BE2C (cell line): ENCODE data around the gene CDV3. TPM values are rescaled to one million over a fixed set of nuclear protein-coding genes. Genes with fewer than 3 reads are reported as not detected.
"Not testable (repeated sequence)": the region's sequence is repeated elsewhere in the genome, so short reads cannot be mapped to it uniquely, and the experiment has no call there.

Experiments used
- DNase-seq: peaks from one replicate; pipeline ENCODE4 v3.0.0-alpha.2; 2020
- H3K27me3 ChIP-seq: fragments of 250-450 bp; sonication (Bioruptor Pico); 2 replicates; pipeline ENCODE4 v1.5.1; 2020; ENCODE audit warnings: mild to moderate bottlenecking
- H3K36me3 ChIP-seq: fragments of 250-450 bp; sonication (Bioruptor Pico); 2 replicates; pipeline ENCODE4 v1.5.1; 2020; ENCODE audit warnings: mild to moderate bottlenecking
- H3K4me1 ChIP-seq: fragments of 250-450 bp; sonication (Bioruptor Pico); 2 replicates; pipeline ENCODE4 v1.5.1; 2020
- H3K4me3 ChIP-seq: 2 replicates; pipeline ENCODE4 v1.5.1; 2011; ENCODE audit warnings: low read depth, low read length
- H3K9me3 ChIP-seq: fragments of 250-450 bp; sonication (Bioruptor Pico); 2 replicates; pipeline ENCODE4 v1.5.1; 2020
- CTCF ChIP-seq: IDR thresholded peaks from 2 replicates; pipeline ENCODE4 v1.5.1; 2012; ENCODE audit warnings: mild to moderate bottlenecking, low read depth, low read length
- polyA plus RNA-seq: library from polyadenylated mRNA; unstranded; fragments of >200 nt; gene quantifications from one replicate; pipeline ENCODE4 v1.2.1, GENCODE V29; 2012; ENCODE audit warnings: low read depth, missing spikeins; ENCODE audit not compliant: insufficient read length, insufficient read depth

Gene CDV3
- polyA plus RNA-seq: 77.3 TPM

GRCh38 chr3:133573629-133574194, at the start of gene CDV3:
Gene CDV3 (plus strand): TSS chr3:133573686. CDS start chr3:133574045, 359 bp downstream.
- no peak for TF ChIP-seq CTCF
- H3K4me1 ChIP-seq: peaks cover 11% of the 10 kb centered on the region
- no peak for DNase-seq

GRCh38 chr3:133523758-133524157, 49.7 kb upstream of the CDV3 start:
- not testable (repeated sequence) for H3K36me3 ChIP-seq, H3K4me1 ChIP-seq, H3K9me3 ChIP-seq, H3K4me3 ChIP-seq, H3K27me3 ChIP-seq, DNase-seq

More at GRCh38 chr3:133573629-133574194, at the start of gene CDV3:
- Histone ChIP-seq H3K4me3 (peak within 1 kb of the TSS; percentile 99), H3K9me3 (no peaks in the 10 kb centered on the region), H3K27me3 (no peaks in the 10 kb centered on the region), H3K36me3 (peaks cover 30% of the 10 kb centered on the region)

- TF ChIP-seq CTCF: no peak
- Histone ChIP-seq H3K36me3 (no peaks in the 10 kb centered on the region), H3K4me1 (no peaks in the 10 kb centered on the region), H3K9me3 (no peaks in the 10 kb centered on the region), H3K4me3 (no peak overlapping the region), H3K27me3 (no peaks in the 10 kb centered on the region)
- no peak for DNase-seq
Observed at GRCh38 chr3:133525435-133525834, 48.1 kb upstream of the CDV3 start.

GRCh38 chr3:133527081-133527715, 46.3 kb upstream of the CDV3 start:
- H3K4me1 ChIP-seq: no peaks in the 10 kb centered on the region
- DNase-seq: no peak
- no peaks in the 10 kb centered on the region for H3K27me3 ChIP-seq
- no peaks in the 10 kb centered on the region for H3K9me3 ChIP-seq
- H3K36me3 ChIP-seq: no peaks in the 10 kb centered on the region
- TF ChIP-seq CTCF: no peak
- no peak overlapping the region for H3K4me3 ChIP-seq

GRCh38 chr3:133529809-133530208, 43.7 kb upstream of the CDV3 start:
- DNase-seq: no peak
- H3K27me3 ChIP-seq: no peaks in the 10 kb centered on the region
- no peak overlapping the region for H3K4me3 ChIP-seq
- no peaks in the 10 kb centered on the region for H3K9me3 ChIP-seq
- H3K36me3 ChIP-seq: no peaks in the 10 kb centered on the region
- no peaks in the 10 kb centered on the region for H3K4me1 ChIP-seq
- no peak for TF ChIP-seq CTCF

- no peaks in the 10 kb centered on the region for H3K36me3 ChIP-seq
- no peaks in the 10 kb centered on the region for H3K4me1 ChIP-seq
- no peaks in the 10 kb centered on the region for H3K27me3 ChIP-seq
- H3K4me3 ChIP-seq: no peak overlapping the region
- no peaks in the 10 kb centered on the region for H3K9me3 ChIP-seq
- no peak for TF ChIP-seq CTCF
- no peak for DNase-seq
Observed at GRCh38 chr3:133531981-133532380, 41.5 kb upstream of the CDV3 start.
